SU-DHL-6 (cell line): ENCODE data around the gene LAPTM4A.

Source experiments
- EZH2phosphoT487 ChIP-seq: fragments of 200-600 bp; sonication (generic), shearing (Covaris generic); conservative IDR thresholded peaks from 2 replicates; pipeline ENCODE4 v1.6.1; 2018; ENCODE audit warnings: mild to moderate bottlenecking, antibody characterized with exemption, low read length, moderate library complexity, mixed read lengths
- TF ChIP-seq, protein P1 (sequence below): fragments of 200-600 bp; sonication (generic); IDR thresholded peaks from one replicate; pipeline ENCODE4 v1.5.1; 2017; ENCODE audit warnings: antibody characterized with exemption, mild to moderate bottlenecking, low read length, moderate library complexity; ENCODE audit not compliant: insufficient read depth, poor library complexity, severe bottlenecking

- TF ChIP-seq, protein P1, sequence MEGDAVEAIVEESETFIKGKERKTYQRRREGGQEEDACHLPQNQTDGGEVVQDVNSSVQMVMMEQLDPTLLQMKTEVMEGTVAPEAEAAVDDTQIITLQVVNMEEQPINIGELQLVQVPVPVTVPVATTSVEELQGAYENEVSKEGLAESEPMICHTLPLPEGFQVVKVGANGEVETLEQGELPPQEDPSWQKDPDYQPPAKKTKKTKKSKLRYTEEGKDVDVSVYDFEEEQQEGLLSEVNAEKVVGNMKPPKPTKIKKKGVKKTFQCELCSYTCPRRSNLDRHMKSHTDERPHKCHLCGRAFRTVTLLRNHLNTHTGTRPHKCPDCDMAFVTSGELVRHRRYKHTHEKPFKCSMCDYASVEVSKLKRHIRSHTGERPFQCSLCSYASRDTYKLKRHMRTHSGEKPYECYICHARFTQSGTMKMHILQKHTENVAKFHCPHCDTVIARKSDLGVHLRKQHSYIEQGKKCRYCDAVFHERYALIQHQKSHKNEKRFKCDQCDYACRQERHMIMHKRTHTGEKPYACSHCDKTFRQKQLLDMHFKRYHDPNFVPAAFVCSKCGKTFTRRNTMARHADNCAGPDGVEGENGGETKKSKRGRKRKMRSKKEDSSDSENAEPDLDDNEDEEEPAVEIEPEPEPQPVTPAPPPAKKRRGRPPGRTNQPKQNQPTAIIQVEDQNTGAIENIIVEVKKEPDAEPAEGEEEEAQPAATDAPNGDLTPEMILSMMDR: no peak
- TF ChIP-seq EZH2phosphoT487: no peak
Observed at GRCh38 chr2:20027705-20028434, 23.6 kb downstream of the LAPTM4A start.
